ENCODE measurements around the gene NACC2.
"Not testable (repeated sequence)": the region's sequence is repeated elsewhere in the genome, so short reads cannot be mapped to it uniquely, and the experiment has no call there.

Gene NACC2

DNA sequence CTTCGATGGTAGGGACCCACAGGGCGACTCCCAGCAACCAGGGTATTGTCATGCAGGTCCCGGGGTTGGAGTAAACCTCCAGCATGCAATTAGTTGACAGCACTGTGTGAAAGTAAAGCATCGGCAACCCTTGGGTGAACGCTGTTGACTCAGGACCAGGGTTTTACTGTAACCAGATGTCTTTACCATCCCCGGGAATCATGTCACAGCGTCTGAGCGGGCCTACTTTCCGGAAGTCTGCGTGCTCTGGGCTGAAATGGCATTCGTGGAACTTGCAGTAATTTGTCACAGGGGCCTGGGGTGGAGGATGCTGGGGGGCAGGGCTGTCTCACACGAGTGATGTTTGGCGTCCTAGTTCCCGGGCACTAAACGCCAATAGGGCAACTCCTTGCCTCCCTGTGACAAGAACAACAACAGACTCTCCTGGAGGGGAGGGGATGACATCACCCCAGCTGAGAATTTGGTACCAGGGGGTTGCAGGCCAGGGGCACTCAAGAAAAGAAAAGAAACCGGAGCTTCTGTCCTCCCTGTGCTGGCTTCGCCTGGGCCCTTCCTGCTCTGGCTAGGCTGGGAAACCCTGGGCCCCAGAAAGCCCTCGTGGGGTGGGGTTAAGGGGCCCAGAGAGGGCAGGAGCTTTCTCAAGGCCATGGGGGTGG lies 123.8 kb downstream of the NACC2 start:
- no peak for DNase-seq

DNA sequence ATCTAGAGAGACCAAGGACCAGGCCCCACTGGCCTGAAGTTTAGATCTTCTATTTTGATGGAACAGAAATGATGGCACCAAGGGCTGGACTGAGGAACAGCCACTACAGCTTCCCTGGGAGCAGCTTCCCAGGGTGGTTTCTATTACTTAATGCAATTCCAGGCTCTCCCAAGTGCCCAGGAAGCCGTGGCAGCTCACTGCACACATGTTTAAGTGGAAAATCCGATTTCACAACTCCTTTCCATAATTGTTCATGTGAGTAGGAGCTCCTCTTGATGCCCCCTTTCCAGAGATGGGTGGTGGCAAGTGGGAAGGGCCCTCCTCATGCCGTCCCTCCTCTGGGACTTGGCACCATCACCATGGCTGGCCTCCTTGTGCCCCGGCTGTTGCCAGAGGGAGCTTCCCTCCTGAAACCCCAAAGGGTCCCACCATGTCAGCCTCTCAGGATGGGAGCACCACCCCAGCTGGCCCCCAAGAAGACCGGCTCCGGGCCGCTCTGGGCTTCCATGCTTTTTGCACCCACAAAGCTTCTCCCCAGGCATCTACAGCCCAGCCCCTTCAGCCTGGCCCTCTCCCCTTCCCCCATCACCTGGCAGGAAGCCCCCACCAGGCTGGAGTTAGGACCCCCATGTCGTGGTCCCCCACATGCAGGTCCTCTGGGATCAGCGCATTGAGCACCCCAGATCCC lies 124.8 kb downstream of the NACC2 start:
- no peak for DNase-seq

GRCh38 chr9:135969064-135969683 lies 125.9 kb downstream of the NACC2 start:
- no peak for DNase-seq

DNA sequence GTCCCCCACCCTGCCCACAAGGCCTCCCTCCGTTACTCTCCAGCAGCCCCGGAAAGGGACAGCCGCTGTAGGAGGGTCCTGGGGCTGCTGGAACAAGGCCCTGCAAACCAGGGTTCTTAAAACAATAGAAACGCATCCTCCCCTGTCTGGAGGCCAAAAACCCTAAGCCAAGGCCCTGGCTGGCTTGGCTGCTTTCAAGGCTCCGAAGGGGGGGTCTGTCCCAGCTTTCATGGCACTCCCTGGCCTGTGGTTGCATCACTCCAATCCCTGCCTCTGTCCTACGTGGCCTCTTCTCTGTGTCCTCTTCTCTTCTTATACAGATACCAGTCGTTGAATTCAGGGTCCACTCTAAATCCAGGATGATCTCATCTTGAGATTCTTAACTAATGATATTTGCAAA lies 126.5 kb downstream of the NACC2 start:
- DNase-seq = no peak

- no peak for DNase-seq
Measured at GRCh38 chr9:135968083-135968476, 127.0 kb downstream of the NACC2 start.

DNA sequence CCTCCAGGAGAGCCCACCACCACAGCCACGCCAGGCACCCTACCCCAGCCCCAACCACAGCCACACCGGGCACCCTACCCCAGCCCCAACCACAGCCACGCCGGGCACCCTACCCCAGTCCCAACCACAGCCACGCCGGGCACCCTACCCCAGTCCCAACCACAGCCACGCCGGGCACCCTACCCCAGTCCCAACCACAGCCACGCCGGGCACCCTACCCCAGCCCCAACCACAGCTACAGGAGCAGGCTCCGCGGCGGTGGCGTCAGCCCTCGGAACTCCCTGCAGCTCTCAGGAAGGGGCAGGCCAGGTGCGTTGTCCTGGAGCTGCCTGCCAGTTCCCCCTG lies 128.2 kb downstream of the NACC2 start:
- not testable (repeated sequence) for DNase-seq

GRCh38 chr9:135965124-135965756 lies 129.8 kb downstream of the NACC2 start:
- DNase-seq = no peak

GRCh38 chr9:135963938-135964337 lies 131.2 kb downstream of the NACC2 start:
- DNase-seq = no peak

- DNase-seq = no peak
Measured at GRCh38 chr9:135963338-135963737, 131.8 kb downstream of the NACC2 start.

GRCh38 chr9:135962696-135963307 lies 132.3 kb downstream of the NACC2 start:
- no peak for DNase-seq

GRCh38 chr9:135961811-135962695 lies 133.0 kb downstream of the NACC2 start:
- DNase-seq = peak; percentile 35

DNA sequence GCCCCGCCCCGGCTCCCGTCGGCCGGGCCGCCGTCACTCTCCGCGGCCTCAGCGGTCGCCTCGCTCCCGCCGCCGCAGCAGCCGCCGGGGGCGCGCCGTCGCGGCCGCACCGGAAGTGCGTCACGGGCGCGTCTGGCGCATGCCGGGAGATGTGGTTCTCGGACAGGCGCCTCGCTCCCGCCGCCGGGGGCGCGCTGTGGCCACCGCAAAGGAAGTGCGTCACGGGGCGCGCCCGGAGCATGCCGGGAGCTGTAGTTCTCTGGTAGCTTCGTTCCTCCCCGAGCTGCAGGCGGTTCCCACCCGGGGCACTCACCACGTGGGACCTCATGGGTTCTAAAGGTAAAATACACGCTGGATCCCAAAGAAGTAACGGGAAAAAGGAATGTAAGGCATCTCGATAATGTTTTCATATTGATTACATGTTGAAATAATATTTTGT lies 133.8 kb downstream of the NACC2 start, which contains the start of gene UBAC1:
Gene UBAC1, minus strand, starts transcription at position 97 of the 439 bp plus-strand sequence. CDS start 211 bp downstream, outside the sequence.
- peak; percentile 90 for DNase-seq

DNA sequence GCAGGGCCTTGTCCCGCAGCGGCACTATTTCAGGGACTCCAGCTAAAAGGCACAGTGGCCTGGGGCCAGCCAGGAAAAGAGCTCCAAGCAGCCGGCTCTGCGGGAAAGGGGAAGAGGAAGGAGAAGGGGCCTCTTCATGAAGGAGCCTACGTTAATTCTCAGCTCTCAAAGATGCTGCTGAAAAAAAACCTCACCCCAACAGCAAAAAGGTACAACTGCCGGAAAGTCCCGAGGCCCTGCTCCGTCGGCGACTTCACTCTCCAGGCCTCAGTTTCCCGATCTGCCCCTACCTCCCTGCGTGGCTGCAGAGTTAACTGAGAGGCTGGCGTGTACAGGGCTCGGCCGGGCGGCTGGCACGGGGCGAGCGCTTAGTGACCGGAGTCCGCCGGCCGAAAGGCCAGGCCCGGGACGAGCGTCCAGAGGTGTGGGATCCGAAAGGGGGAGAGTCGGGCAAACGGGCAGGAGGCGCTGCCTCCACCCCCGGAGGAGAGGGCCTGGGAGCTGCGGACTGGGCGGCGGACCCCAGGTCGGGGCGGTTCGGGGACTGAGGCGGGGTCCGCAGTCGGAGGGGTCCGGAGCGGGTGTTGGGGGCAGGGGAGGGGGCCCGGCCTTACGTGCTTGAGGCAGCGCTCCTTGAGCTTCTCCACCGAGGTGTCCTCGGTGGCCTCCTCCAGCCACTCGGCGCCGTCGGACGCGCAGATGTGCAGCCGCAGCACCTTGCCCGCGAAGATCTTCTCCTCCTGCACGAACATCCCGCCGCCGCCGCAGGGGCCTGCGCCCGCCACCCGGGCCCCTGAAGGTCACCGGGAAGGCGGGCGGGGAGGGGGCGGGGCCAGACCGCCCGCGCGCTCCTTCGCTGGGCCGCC lies 134.4 kb downstream of the NACC2 start:
- peak; percentile 28 for DNase-seq

GRCh38 chr9:135959814-135960213 lies 135.3 kb downstream of the NACC2 start:
- no peak for DNase-seq

GRCh38 chr9:135958485-135958884 lies 136.6 kb downstream of the NACC2 start:
- no peak for DNase-seq

GRCh38 chr9:135957431-135957830 lies 137.7 kb downstream of the NACC2 start:
- DNase-seq = no peak

DNA sequence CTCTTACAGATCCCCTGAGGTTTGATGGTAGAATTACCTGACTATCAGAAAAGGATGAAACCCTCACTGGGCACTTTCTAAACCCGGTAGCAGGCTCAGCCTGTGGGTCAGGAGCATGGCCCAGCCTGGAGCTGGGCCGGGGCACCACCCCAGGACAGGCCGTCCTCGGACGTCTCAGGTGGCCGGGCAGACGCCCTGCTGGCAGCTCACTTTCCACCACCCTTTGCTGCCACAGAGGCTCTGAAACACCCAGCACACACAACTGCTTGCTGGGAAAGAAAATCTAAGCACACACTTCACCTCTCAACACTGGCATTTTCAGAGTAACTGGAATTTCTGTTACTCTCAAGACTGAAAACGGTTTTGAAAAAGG lies 138.3 kb downstream of the NACC2 start:
- no peak for DNase-seq
